ENCODE measurements around the gene ZNF134. TPM values are rescaled to one million over a fixed set of nuclear protein-coding genes. Genes with fewer than 3 reads are reported as not detected.

ZNF134 gene
- total RNA-seq, 2 experiments from 2014 or later: 7.7 to 11.1 TPM

GRCh38 chr19:57643734-57644133, 29.7 kb downstream of the ZNF134 start:
- DNase-seq (ENCODE audit: low spot score): no peak
- Histone ChIP-seq H3K4me2 (ENCODE audit: low read length) (no peak overlapping the region), H4K20me1 (ENCODE audit: insufficient read depth, low read length) (no peaks in the 10 kb centered on the region), H2AFZ (ENCODE audit: low read length) (no peak overlapping the region), H3K27ac (ENCODE audit: low read depth, low read length, poor library complexity, severe bottlenecking) (no peak overlapping the region), H3K36me3 (ENCODE audit: insufficient read depth, low read length) (peaks cover 45% of the 10 kb centered on the region), H3K9me2 (ENCODE audit: insufficient read depth, low read length) (no peaks in the 10 kb centered on the region), H3K4me3 (ENCODE audit: low read depth, low read length, poor library complexity, severe bottlenecking) (no peak overlapping the region), H3K9me3 (ENCODE audit: low read length) (peaks cover 4% of the 10 kb centered on the region; the same call in 1 of the 2 replicates), H3K79me2 (ENCODE audit: insufficient read depth, low read depth, low read length) (no peaks in the 10 kb centered on the region), H3K4me1 (ENCODE audit: insufficient read depth, low read length, poor library complexity, severe bottlenecking) (no peaks in the 10 kb centered on the region)
- intact Hi-C loops (cut with micrococcal nuclease; ENCODE audit: unreplicated experiment): no loop called here
- no peak for TF ChIP-seq EZH2phosphoT487 (IDR thresholded peaks at IDR 0.05; ENCODE audit: borderline replicate concordance, low read depth, low read length)
- no peak for TF ChIP-seq CTCF (conservative IDR thresholded peaks at IDR 0.05; ENCODE audit: low read length)
- CTCF ChIA-PET (ENCODE audit: unreplicated experiment): no interaction called here
- no TSS peak for BruUV-seq (replicated peaks)
- POLR2A ChIA-PET: no interaction called here

- Histone ChIP-seq H3K79me2 (ENCODE audit: insufficient read depth, low read depth, low read length) (no peaks in the 10 kb centered on the region), H3K4me2 (ENCODE audit: low read length) (no peak overlapping the region), H4K20me1 (ENCODE audit: insufficient read depth, low read length) (no peaks in the 10 kb centered on the region), H3K9me3 (ENCODE audit: low read length) (no peaks in the 10 kb centered on the region), H2AFZ (ENCODE audit: low read length) (no peak overlapping the region), H3K9me2 (ENCODE audit: insufficient read depth, low read length) (no peaks in the 10 kb centered on the region), H3K36me3 (ENCODE audit: insufficient read depth, low read length) (no peaks in the 10 kb centered on the region; the same call in 1 of the 2 replicates), H3K4me1 (ENCODE audit: insufficient read depth, low read length, poor library complexity, severe bottlenecking) (no peaks in the 10 kb centered on the region), H3K4me3 (ENCODE audit: low read depth, low read length, poor library complexity, severe bottlenecking) (no peak overlapping the region), H3K27ac (ENCODE audit: low read depth, low read length, poor library complexity, severe bottlenecking) (no peak overlapping the region)
- TF ChIP-seq EZH2phosphoT487 (IDR thresholded peaks at IDR 0.05; ENCODE audit: borderline replicate concordance, low read depth, low read length) (no peak), CTCF (conservative IDR thresholded peaks at IDR 0.05; ENCODE audit: low read length) (no peak)
- intact Hi-C loops (cut with micrococcal nuclease; ENCODE audit: unreplicated experiment): no loop called here
- BruUV-seq (replicated peaks): no TSS peak
- POLR2A ChIA-PET: no interaction called here
- no peak for DNase-seq (ENCODE audit: low spot score)
- CTCF ChIA-PET (ENCODE audit: unreplicated experiment): no interaction called here
Observed at GRCh38 chr19:57648331-57649003, 34.4 kb downstream of the ZNF134 start.

- no peaks in the 10 kb centered on the region for H3K79me2 ChIP-seq (ENCODE audit: insufficient read depth, low read depth, low read length)
- no peaks in the 10 kb centered on the region for H3K9me3 ChIP-seq (ENCODE audit: low read length)
- no peaks in the 10 kb centered on the region for H4K20me1 ChIP-seq (ENCODE audit: insufficient read depth, low read length)
- H3K4me3 ChIP-seq (ENCODE audit: low read depth, low read length, poor library complexity, severe bottlenecking): no peak overlapping the region
- TF ChIP-seq CTCF (conservative IDR thresholded peaks at IDR 0.05; ENCODE audit: low read length) (no peak), EZH2phosphoT487 (IDR thresholded peaks at IDR 0.05; ENCODE audit: borderline replicate concordance, low read depth, low read length) (no peak)
- no TSS peak for BruUV-seq (replicated peaks)
- DNase-seq (ENCODE audit: low spot score): no peak
- H3K4me2 ChIP-seq (ENCODE audit: low read length): no peak overlapping the region
- H3K9me2 ChIP-seq (ENCODE audit: insufficient read depth, low read length): no peaks in the 10 kb centered on the region
- ChIA-PET POLR2A (no interaction called here), CTCF (ENCODE audit: unreplicated experiment) (no interaction called here)
- H3K27ac ChIP-seq (ENCODE audit: low read depth, low read length, poor library complexity, severe bottlenecking): no peak overlapping the region
- no peaks in the 10 kb centered on the region for H3K4me1 ChIP-seq (ENCODE audit: insufficient read depth, low read length, poor library complexity, severe bottlenecking)
- intact Hi-C loops (cut with micrococcal nuclease; ENCODE audit: unreplicated experiment): no loop called here
- no peaks in the 10 kb centered on the region for H3K36me3 ChIP-seq (ENCODE audit: insufficient read depth, low read length)
- H2AFZ ChIP-seq (ENCODE audit: low read length): no peak overlapping the region
Observed at GRCh38 chr19:57651654-57651996, 37.6 kb downstream of the ZNF134 start.

Data from OCI-LY7 (cell line).